DMS 273 (cell line): ENCODE measurements around the gene HCRTR1.
A peak's percentile ranks its signal among the peaks of the same experiment; 100 is the strongest.

Experiments used
- DNase-seq: peaks from one replicate; lab custom pipeline; 2025; ENCODE audit not compliant: unreplicated experiment; lab: John Stamatoyannopoulos, UW

The HCRTR1 gene

DNA sequence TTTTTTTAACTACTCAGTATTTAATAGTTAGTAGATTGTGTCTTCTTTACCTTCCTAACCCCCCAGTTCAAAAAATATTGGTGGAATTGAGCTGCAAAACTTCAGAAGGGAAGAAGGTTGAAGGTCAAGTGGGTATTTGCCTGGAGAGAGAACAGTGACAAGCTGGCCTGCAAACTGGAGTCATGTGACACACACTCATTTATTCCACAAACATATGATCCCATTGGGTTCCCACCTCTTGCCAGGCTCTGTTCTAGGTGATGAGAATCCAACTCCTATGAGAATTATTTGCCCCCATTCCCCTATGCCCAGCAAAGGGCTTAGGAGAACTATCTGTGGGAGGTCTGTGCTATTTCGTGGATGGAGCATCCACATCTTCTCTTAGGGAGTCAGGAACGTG, 30.7 kb downstream of the HCRTR1 start:
- no peak for DNase-seq

GRCh38 chr1:31648641-31649357, 31.3 kb downstream of the HCRTR1 start:
- no peak for DNase-seq

DNA sequence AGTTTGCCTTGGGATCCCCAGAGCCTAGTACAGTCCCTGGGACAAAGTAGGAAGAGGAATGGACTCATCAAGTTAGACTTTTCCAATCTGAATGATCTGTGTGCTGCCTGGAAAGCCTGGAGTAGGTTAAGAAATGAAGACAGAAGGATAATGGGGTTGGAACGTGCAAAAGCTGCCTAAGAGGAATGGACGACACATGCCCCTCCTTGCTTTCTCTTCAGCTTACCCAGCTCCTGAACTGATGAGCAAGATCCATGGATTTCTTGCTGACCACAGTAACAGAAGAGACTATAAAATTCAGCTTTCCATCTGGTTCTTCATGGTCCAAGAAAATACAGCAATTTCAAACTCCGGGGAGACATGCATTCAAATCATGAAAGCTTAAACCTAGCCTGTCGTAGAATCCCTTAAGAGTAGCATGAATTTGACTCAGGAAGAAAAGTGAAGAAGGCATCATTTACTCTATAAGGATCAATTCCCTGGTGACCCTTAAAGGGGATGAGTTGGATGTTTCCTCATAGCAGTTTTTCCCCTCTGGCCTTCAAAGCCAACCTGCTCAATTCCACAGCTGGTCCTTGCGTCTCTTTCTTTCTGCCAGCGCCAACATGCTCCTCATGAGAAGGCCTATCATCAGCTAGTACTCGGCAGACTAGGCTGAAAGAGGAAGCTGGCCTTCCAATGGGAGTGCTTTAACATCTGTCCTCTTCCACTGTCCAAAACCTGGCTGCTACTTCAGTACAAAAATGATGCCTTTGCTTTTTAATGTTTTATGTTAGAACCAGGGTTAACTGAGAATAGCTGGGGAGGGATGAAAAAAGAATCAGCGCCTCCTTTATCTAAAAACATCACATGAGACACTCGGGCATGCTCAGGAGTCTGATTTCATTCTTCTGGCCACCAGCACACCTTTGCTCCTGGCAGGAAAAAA, 32.9 kb downstream of the HCRTR1 start:
- DNase-seq = no peak

- DNase-seq = no peak
Measured at GRCh38 chr1:31651089-31651420, 33.6 kb downstream of the HCRTR1 start.

DNA sequence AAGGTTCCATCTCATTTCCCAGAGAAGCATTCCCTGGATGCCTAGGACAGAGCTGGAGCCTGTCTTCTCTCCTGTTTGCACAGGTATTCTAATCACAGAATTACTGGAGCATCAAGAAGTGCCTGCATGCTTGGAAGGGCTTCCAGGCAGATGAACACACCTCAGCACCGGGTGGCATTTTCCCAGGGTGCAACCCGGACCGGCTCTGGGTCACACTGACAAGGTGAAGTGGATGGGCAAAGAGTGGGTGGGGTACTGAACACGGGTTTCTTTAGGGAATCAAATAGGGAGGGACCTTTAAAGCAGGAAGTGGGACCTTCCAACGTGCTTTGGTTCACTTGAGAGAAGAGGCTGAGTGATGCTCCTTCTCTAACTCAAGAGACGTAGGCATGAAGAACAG, 34.3 kb downstream of the HCRTR1 start:
- no peak for DNase-seq

GRCh38 chr1:31652891-31653499, 35.5 kb downstream of the HCRTR1 start:
- DNase-seq = no peak

GRCh38 chr1:31653717-31654473, 36.4 kb downstream of the HCRTR1 start:
- no peak for DNase-seq

- DNase-seq = no peak
Measured at GRCh38 chr1:31654474-31654776, 36.9 kb downstream of the HCRTR1 start.

DNA sequence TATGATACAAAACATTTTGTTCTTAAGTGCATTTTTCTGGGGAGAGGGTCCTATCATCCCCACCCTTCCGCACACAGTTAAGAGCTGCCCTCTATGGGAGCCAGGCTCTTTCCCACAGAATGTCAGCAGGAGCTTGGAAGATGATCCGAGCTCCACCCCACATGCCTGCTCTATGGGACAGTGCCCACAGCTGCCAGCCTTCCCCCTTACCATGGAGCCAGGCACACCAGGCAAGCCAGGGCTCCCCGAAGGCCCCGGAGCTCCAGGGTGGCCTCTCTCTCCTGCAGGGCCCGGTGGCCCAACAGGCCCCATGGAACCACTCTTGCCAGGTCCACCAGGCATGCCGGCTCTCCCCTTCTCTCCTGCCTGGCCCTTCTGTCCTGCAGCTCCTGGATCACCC, 37.6 kb downstream of the HCRTR1 start:
- no peak for DNase-seq

DNA sequence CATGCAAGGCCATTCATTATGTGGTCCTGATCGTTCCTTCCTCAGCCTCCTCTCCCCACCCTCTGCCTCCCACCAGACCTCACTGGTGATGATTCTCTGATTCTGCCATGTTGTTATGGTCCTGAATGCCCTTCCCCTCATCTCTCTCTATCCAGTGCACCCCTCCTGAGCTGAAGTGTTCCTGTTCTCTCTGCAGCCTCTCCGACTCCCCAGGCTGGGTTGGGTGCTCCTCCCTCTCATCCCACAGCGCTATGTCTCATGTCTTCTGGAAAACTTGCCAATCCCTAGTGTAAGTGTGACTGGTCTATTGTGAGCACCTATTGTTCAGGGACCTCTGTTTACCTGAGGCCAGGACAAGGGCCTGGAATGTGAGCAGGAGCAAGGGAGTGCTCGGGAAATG, 38.3 kb downstream of the HCRTR1 start:
- no peak for DNase-seq

- DNase-seq = no peak
Measured at GRCh38 chr1:31657020-31657804, 39.7 kb downstream of the HCRTR1 start.

DNA sequence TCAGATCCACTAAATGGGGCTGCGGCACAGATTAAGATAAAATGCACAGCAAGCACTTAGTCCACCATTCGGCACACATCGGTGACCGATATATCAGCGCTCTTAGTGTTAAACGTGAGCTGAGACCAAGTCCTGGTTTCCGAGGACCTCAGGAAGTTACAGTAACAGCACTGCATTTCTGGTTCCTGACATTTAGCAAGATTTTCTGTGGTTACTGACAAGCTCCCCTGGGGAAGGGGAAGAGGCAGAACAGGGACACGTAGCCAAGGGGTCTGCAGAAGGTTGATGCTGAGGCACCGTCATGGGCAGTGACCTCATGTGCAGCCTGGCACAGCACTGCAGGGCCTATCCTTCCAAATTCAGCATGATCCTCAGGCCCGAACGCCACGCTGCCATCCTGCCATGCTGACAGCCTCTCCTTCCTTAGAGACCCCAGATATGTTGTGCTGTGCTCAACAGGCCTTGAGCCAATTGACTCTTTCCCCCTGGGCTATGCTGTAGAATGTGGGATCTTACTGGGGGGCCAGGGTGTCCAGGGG, 40.6 kb downstream of the HCRTR1 start:
- no peak for DNase-seq

DNA sequence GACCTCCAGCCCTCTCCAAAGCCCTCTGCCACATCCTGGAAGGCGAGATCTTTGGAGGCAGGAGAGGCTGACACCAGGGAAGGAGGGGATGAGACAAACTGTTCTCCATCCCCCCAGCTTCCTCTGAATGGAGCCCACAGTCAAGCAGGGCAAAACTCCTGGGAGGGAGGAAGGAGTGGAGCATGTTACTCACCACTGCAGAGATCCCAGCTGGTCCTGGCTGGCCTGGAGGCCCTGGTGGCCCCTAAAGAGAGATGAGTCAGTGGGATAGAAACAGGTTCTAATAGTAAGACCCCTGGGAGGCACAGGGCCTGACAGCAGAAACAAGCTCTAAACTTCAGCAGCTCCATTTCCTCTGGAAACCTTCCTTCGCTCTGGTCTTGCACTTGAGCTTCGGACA, 41.2 kb downstream of the HCRTR1 start:
- DNase-seq = no peak

DNA sequence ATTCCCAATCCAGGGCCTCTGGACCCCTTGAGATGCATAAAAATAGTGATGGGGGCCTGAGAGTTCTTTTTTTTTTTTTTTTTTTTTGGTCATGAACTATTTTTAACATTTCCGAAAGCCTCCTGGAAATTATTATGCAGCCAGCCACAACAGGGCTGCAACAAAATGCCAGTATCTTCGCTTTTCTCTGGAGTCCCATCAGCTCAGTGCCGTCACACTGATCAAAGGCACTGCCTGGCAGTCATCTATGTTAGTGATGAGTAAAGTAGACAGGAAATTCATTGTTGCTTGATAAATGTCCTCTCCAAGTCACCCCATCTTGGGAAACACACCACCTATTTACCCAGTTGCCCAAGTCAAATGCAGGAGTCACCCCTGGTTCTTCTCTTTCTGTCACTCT, 42.4 kb downstream of the HCRTR1 start:
- DNase-seq = no peak

DNA sequence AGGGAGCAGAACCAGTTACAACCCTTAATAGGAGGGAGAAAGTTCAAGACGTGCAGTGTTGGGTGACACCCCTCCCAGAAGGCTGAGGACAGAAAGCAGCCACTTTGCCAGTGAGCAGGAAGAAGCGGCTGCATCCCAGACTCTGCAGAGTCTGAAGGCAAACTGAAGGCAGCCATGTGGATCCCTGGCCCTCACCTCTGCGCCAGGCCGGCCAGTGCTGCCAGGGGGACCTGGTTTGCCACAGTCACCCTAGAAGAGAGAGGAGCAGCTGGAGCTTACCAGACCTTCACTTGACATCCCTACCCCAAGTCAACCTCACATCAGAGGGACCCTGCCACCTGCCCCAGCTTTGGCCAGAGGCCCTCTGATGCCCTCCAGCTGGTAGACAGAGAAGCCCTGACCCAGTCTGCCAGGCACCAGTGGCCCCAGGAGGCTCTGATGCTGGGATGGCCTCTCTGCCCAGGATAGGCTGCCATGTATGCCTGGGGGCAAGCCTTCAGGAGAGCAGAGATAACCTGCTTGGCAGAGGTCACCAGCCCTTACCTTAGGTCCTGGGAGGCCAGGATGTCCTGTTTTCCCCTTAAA, 43.5 kb downstream of the HCRTR1 start:
- DNase-seq = no peak

DNA sequence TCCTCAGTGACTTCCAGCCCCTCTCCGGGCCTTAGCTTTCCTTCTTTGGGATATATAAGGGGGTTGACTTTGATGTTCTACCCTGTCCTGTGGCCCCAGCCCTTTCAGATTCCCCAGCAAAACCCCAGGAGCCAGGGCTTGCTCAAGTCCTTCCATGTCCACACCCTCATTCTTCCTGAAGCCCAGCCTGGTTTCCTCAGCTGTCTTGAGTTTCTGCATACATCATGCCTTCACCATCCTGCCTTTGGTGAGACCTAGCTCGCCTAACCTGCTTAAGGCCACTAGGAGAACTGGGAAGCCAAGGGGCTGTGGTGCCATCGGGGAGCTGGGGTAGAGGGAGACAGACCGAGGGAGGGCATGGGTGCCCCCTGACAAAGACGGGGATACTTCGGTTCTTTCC, 44.4 kb downstream of the HCRTR1 start:
- no peak for DNase-seq

- no peak for DNase-seq
Measured at GRCh38 chr1:31662463-31662862, 45.0 kb downstream of the HCRTR1 start.

- DNase-seq = peak; percentile 77
Measured at GRCh38 chr1:31663622-31664452, 46.3 kb downstream of the HCRTR1 start.

- DNase-seq = no peak
Measured at GRCh38 chr1:31664528-31664927, 47.0 kb downstream of the HCRTR1 start.
